ENCODE results near the gene ANKZF1. TPM values are rescaled to one million over a fixed set of nuclear protein-coding genes. Genes with fewer than 3 reads are reported as not detected.

Gene ANKZF1
- total RNA-seq, 2 experiments from 2014 or later = 121 to 122 TPM

GRCh38 chr2:219218732-219219701 lies 10.6 kb upstream of the ANKZF1 start, which contains the start of gene ABCB6:
TSS of gene ABCB6 (minus strand) at chr2:219218958. CDS start at chr2:219218673, 285 bp downstream.
- Mint-ChIP-seq H3K27ac (peak within 1 kb of the TSS; percentile 82), H3K9me3 (no peaks in the 10 kb centered on the region), H3K4me1 (peaks cover 38% of the 10 kb centered on the region), H3K4me3 (peak within 1 kb of the TSS; percentile 85), H3K27me3 (no peaks in the 10 kb centered on the region), H3K36me3 (ENCODE audit: low read depth) (peaks cover 64% of the 10 kb centered on the region)
- ChIA-PET CTCF (interaction anchor here (1.3 to 2.8 kb wide), 8 partner anchors 10 to 76 kb away, joined by 3 to 16 read pairs (median 8); partner anchors contain the start of genes CNPPD1, DNAJB2, GLB1L and NHEJ1), POLR2A (interaction anchor here (0.9 to 7.4 kb wide), 11 partner anchors 10 to 76 kb away, joined by 3 to 85 read pairs (median 22); partner anchors contain the start of genes ANKZF1, ATG9A, CNPPD1 and DNAJB2)
- peak; percentile 88 for DNase-seq

- ChIA-PET CTCF (interaction anchor here (1.3 to 2.8 kb wide), 2 partner anchors 59 to 75 kb away, joined by 3 to 16 read pairs; partner anchors contain the start of gene DNAJB2), POLR2A (interaction anchor here (0.9 to 7.4 kb wide), 8 partner anchors 9 to 61 kb away, joined by 3 to 85 read pairs (median 30); partner anchors contain the start of genes ANKZF1, ATG9A, CNPPD1 and DNAJB2)
- Mint-ChIP-seq H3K9me3 (no peaks in the 10 kb centered on the region), H3K4me1 (peaks cover 34% of the 10 kb centered on the region), H3K27me3 (no peaks in the 10 kb centered on the region), H3K27ac (no peak overlapping the region), H3K4me3 (no peak overlapping the region), H3K36me3 (ENCODE audit: low read depth) (peaks cover 64% of the 10 kb centered on the region)
- no peak for DNase-seq
Measured at GRCh38 chr2:219219784-219220532, 9.6 kb upstream of the ANKZF1 start.

GRCh38 chr2:219220652-219221402 lies 8.8 kb upstream of the ANKZF1 start:
- POLR2A ChIA-PET = interaction anchor here (6.0 to 7.4 kb wide), 2 partner anchors 8 to 32 kb away, joined by 63 to 85 read pairs; partner anchors contain the start of genes ANKZF1, ATG9A, TUBA4A and TUBA4B
- Mint-ChIP-seq H3K36me3 (ENCODE audit: low read depth) (peaks cover 73% of the 10 kb centered on the region), H3K4me1 (peaks cover 38% of the 10 kb centered on the region), H3K9me3 (no peaks in the 10 kb centered on the region), H3K27me3 (no peaks in the 10 kb centered on the region), H3K27ac (no peak overlapping the region), H3K4me3 (no peak overlapping the region)
- CTCF ChIA-PET = no interaction called here
- DNase-seq = no peak

- Mint-ChIP-seq H3K9me3 (no peaks in the 10 kb centered on the region), H3K27me3 (no peaks in the 10 kb centered on the region), H3K4me1 (peaks cover 32% of the 10 kb centered on the region), H3K27ac (no peak overlapping the region), H3K4me3 (no peak overlapping the region), H3K36me3 (ENCODE audit: low read depth) (peaks cover 72% of the 10 kb centered on the region)
- DNase-seq = no peak
- ChIA-PET CTCF (interaction anchor here (1.4 kb wide), 1 partner anchor 73 kb away, joined by 3 read pairs; no protein-coding TSS in a partner anchor), POLR2A (interaction anchor here (0.7 to 7.4 kb wide), 3 partner anchors 7 to 32 kb away, joined by 3 to 85 read pairs (median 6); partner anchors contain the start of genes ANKZF1, ATG9A, GLB1L and STK16)
Measured at GRCh38 chr2:219221957-219222518, 7.6 kb upstream of the ANKZF1 start.

GRCh38 chr2:219223831-219224610 lies 5.6 kb upstream of the ANKZF1 start:
- no peaks in the 10 kb centered on the region for H3K27me3 Mint-ChIP-seq
- no peak overlapping the region for H3K27ac Mint-ChIP-seq
- H3K9me3 Mint-ChIP-seq = no peaks in the 10 kb centered on the region
- H3K4me3 Mint-ChIP-seq = no peak overlapping the region
- peaks cover 79% of the 10 kb centered on the region for H3K36me3 Mint-ChIP-seq (ENCODE audit: low read depth)
- POLR2A ChIA-PET = interaction anchor here (0.6 to 2.1 kb wide), 2 partner anchors 15 to 47 kb away, joined by 3 to 8 read pairs; partner anchors contain the start of gene CNPPD1
- CTCF ChIA-PET = interaction anchor here (1.0 to 1.3 kb wide), 2 partner anchors 12 to 71 kb away, joined by 4 to 6 read pairs; no protein-coding TSS in a partner anchor
- peaks cover 35% of the 10 kb centered on the region for H3K4me1 Mint-ChIP-seq
- no peak for DNase-seq

- POLR2A ChIA-PET = interaction anchor here (2.1 to 15.5 kb wide), 2 partner anchors 23 to 48 kb away, joined by 8 to 425 read pairs; partner anchors contain the start of genes CNPPD1, GLB1L, STK16 and TUBA4A
- no peak overlapping the region for H3K27ac Mint-ChIP-seq
- H3K36me3 Mint-ChIP-seq (ENCODE audit: low read depth) = peaks cover 79% of the 10 kb centered on the region
Measured at GRCh38 chr2:219225350-219225749, 4.3 kb upstream of the ANKZF1 start.

GRCh38 chr2:219228041-219228910 lies 1.3 kb upstream of the ANKZF1 start:
- no peaks in the 10 kb centered on the region for H3K9me3 Mint-ChIP-seq
- H3K4me3 Mint-ChIP-seq = peak overlapping the region; percentile 99
- no peaks in the 10 kb centered on the region for H3K27me3 Mint-ChIP-seq
- peaks cover 54% of the 10 kb centered on the region for H3K4me1 Mint-ChIP-seq
- H3K27ac Mint-ChIP-seq = peak overlapping the region; percentile 68
- DNase-seq = no peak
- H3K36me3 Mint-ChIP-seq (ENCODE audit: low read depth) = peaks cover 77% of the 10 kb centered on the region
- ChIA-PET POLR2A (interaction anchor here (0.8 to 15.5 kb wide), 18 partner anchors 9 to 67 kb away, joined by 3 to 425 read pairs (median 8); partner anchors contain the start of genes ABCB6, CNPPD1, DNAJB2 and GLB1L), CTCF (interaction anchor here (0.8 to 2.8 kb wide), 9 partner anchors 11 to 71 kb away, joined by 3 to 19 read pairs (median 4); partner anchors contain the start of genes DNAJB2, GLB1L and STK16)

More at GRCh38 chr2:219225350-219225749, 4.3 kb upstream of the ANKZF1 start:
- CTCF ChIA-PET = interaction anchor here (1.3 kb wide), 1 partner anchor 70 kb away, joined by 6 read pairs; no protein-coding TSS in a partner anchor
- H3K4me1 Mint-ChIP-seq = peaks cover 32% of the 10 kb centered on the region
- no peak for DNase-seq
- no peak overlapping the region for H3K4me3 Mint-ChIP-seq
- no peaks in the 10 kb centered on the region for H3K27me3 Mint-ChIP-seq
- no peaks in the 10 kb centered on the region for H3K9me3 Mint-ChIP-seq

GRCh38 chr2:219228911-219229304 lies 698 bp upstream of the ANKZF1 start:
- DNase-seq = no peak
- Mint-ChIP-seq H3K27me3 (no peaks in the 10 kb centered on the region), H3K4me3 (peak overlapping the region; percentile 99), H3K36me3 (ENCODE audit: low read depth) (peaks cover 77% of the 10 kb centered on the region), H3K27ac (peak overlapping the region; percentile 68), H3K4me1 (peaks cover 56% of the 10 kb centered on the region), H3K9me3 (no peaks in the 10 kb centered on the region)
- ChIA-PET POLR2A (interaction anchor here (0.8 to 15.5 kb wide), 17 partner anchors 10 to 70 kb away, joined by 3 to 425 read pairs (median 7); partner anchors contain the start of genes ABCB6, CNPPD1, DNAJB2 and GLB1L), CTCF (interaction anchor here (0.8 to 2.8 kb wide), 8 partner anchors 11 to 72 kb away, joined by 3 to 19 read pairs (median 4); partner anchors contain the start of gene DNAJB2)

- Mint-ChIP-seq H3K36me3 (ENCODE audit: low read depth) (peaks cover 77% of the 10 kb centered on the region), H3K27ac (peak overlapping the region; percentile 100), H3K4me1 (peaks cover 55% of the 10 kb centered on the region), H3K9me3 (no peaks in the 10 kb centered on the region), H3K4me3 (peak overlapping the region; percentile 99), H3K27me3 (no peaks in the 10 kb centered on the region)
- DNase-seq = peak; percentile 56
- CTCF ChIA-PET = interaction anchor here (0.7 to 2.8 kb wide), 14 partner anchors 9 to 73 kb away, joined by 3 to 19 read pairs (median 5); partner anchors contain the start of genes DNAJB2, GLB1L, STK16 and TUBA4A
- POLR2A ChIA-PET = interaction anchor here (0.6 to 15.5 kb wide), 14 partner anchors 9 to 825 kb away, joined by 3 to 425 read pairs (median 12); partner anchors contain the start of genes ABCB6, CNPPD1, DNAJB2 and GLB1L
Measured at GRCh38 chr2:219230059-219230540, 494 bp downstream of the ANKZF1 start.

Data from activated CD4-positive, alpha-beta memory T cell treated with anti-CD3 and anti-CD28 coated beads, Interleukin-2, amount 10 ng/mL, durations not matched to agents 7 days and 5 days (primary cell).